ENCODE results near the gene LARGE1. TPM values are rescaled to one million over a fixed set of nuclear protein-coding genes. Genes with fewer than 3 reads are reported as not detected.

The LARGE1 gene
- total and polyA plus RNA-seq, 2 experiments from 2014 or later: 1.5 to 12.8 TPM

- WGBS, 2 experiments (ENCODE audit: low coverage in 1 of 2, low lambda C conversion rate in 2 of 2, missing lambda C conversion rate in 2 of 2): 96 to 97% methylated on average over 4 of the region's 4 CpGs
- no peaks in the 10 kb centered on the region for H3K9me3 ChIP-seq (ENCODE audit: low read depth)
- no peak overlapping the region for H3K9ac ChIP-seq
- H3K79me2 ChIP-seq (ENCODE audit: insufficient read depth): no peaks in the 10 kb centered on the region
- peaks cover 12% of the 10 kb centered on the region for H3K4me1 ChIP-seq (ENCODE audit: insufficient read depth)
- no peaks in the 10 kb centered on the region for H3K36me3 ChIP-seq (ENCODE audit: low read depth)
- H2AFZ ChIP-seq: no peak overlapping the region
- H3K27me3 ChIP-seq (replicated peaks; ENCODE audit: insufficient read depth): no peaks in the 10 kb centered on the region
- no peaks in the 10 kb centered on the region for H4K20me1 ChIP-seq (ENCODE audit: insufficient read depth)
- DNase-seq: no peak
- peaks cover 12% of the 10 kb centered on the region for H3F3A ChIP-seq (ENCODE audit: insufficient read depth)
- TF ChIP-seq EZH2phosphoT487 (IDR thresholded peaks at IDR 0.05; ENCODE audit: insufficient read depth, low read depth): no peak
- no peak for TF ChIP-seq EZH2 (IDR thresholded peaks at IDR 0.05; ENCODE audit: insufficient read depth, poor library complexity, severe bottlenecking)
- H3K9me2 ChIP-seq (ENCODE audit: insufficient read depth): no peaks in the 10 kb centered on the region
- in situ Hi-C loops (cut with MboI): no loop called here
- H3K27ac ChIP-seq: no peak overlapping the region
- no peak overlapping the region for H3K4me3 ChIP-seq
- no peak overlapping the region for H3K4me2 ChIP-seq (ENCODE audit: unreplicated experiment)
These were observed 132.4 kb downstream of the LARGE1 start for GRCh38 chr22:33787645-33788456.

- Histone ChIP-seq H3F3A (ENCODE audit: insufficient read depth) (peaks cover 12% of the 10 kb centered on the region), H3K36me3 (ENCODE audit: low read depth) (no peaks in the 10 kb centered on the region), H3K27ac (no peak overlapping the region), H3K9me3 (ENCODE audit: low read depth) (no peaks in the 10 kb centered on the region), H3K4me3 (no peak overlapping the region), H2AFZ (no peak overlapping the region), H3K4me1 (ENCODE audit: insufficient read depth) (peaks cover 14% of the 10 kb centered on the region), H4K20me1 (ENCODE audit: insufficient read depth) (no peaks in the 10 kb centered on the region), H3K27me3 (replicated peaks; ENCODE audit: insufficient read depth) (no peaks in the 10 kb centered on the region), H3K9me2 (ENCODE audit: insufficient read depth) (no peaks in the 10 kb centered on the region), H3K4me2 (ENCODE audit: unreplicated experiment) (no peak overlapping the region), H3K79me2 (ENCODE audit: insufficient read depth) (no peaks in the 10 kb centered on the region), H3K9ac (no peak overlapping the region)
- in situ Hi-C loops (cut with MboI): no loop called here
- DNase-seq: no peak
- TF ChIP-seq EZH2phosphoT487 (IDR thresholded peaks at IDR 0.05; ENCODE audit: insufficient read depth, low read depth) (no peak), EZH2 (IDR thresholded peaks at IDR 0.05; ENCODE audit: insufficient read depth, poor library complexity, severe bottlenecking) (no peak)
These were observed 134.1 kb downstream of the LARGE1 start for GRCh38 chr22:33786149-33786548.

DNA sequence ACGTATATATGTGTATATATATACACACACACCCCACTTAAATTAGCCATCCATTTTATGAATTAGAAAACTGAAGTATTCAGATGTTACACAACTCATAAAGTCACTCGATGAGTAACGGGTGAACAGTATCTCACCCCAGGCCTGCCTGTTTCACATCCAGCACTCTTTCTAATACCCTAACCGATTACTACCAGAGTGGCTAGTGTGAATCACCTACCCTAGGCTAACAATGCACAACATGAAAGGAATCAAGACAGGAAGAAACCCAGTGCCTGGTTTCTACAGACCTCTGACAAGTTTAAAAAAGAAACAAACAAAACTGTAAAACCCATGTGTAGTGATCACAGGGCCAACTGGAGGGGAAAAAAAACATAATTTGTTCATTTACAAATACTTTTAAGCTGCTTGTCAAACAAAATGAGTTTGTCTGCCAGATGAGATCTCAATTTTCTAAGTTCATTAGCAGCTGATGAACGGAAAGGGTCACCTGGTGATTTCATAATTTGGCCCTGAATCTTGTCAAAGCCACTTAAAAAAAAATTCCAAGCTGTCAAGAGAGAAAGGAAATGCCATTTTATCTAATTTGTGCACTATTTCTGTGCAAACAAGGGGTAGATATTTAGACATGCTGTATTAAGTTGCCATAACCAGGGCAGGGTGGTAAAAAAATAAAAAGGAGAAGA lies 134.8 kb downstream of the LARGE1 start:
- peaks cover 12% of the 10 kb centered on the region for H3F3A ChIP-seq (ENCODE audit: insufficient read depth)
- H2AFZ ChIP-seq: no peak overlapping the region; the same call in 1 of the 2 replicates
- no peaks in the 10 kb centered on the region for H3K9me3 ChIP-seq (ENCODE audit: low read depth)
- no peaks in the 10 kb centered on the region for H3K9me2 ChIP-seq (ENCODE audit: insufficient read depth)
- no peaks in the 10 kb centered on the region for H3K79me2 ChIP-seq (ENCODE audit: insufficient read depth)
- DNase-seq: peak; percentile 96
- H3K4me2 ChIP-seq (ENCODE audit: unreplicated experiment): peak overlapping the region; percentile 88
- H3K36me3 ChIP-seq (ENCODE audit: low read depth): no peaks in the 10 kb centered on the region
- TF ChIP-seq EZH2 (IDR thresholded peaks at IDR 0.05; ENCODE audit: insufficient read depth, poor library complexity, severe bottlenecking) (no peak), EZH2phosphoT487 (IDR thresholded peaks at IDR 0.05; ENCODE audit: insufficient read depth, low read depth) (no peak)
- no peaks in the 10 kb centered on the region; the same call in 1 of the 2 replicates for H4K20me1 ChIP-seq (ENCODE audit: insufficient read depth)
- peak overlapping the region; percentile 57 for H3K9ac ChIP-seq
- peak overlapping the region; percentile 78 for H3K27ac ChIP-seq
- 2 to 3% methylated on average over 5 of the region's 5 CpGs for WGBS, 2 experiments (ENCODE audit: low coverage in 1 of 2, low lambda C conversion rate in 2 of 2, missing lambda C conversion rate in 2 of 2)
- H3K4me1 ChIP-seq (ENCODE audit: insufficient read depth): peaks cover 14% of the 10 kb centered on the region
- H3K4me3 ChIP-seq: peak overlapping the region; percentile 57
- in situ Hi-C loops (cut with MboI): no loop called here
- H3K27me3 ChIP-seq (replicated peaks; ENCODE audit: insufficient read depth): no peaks in the 10 kb centered on the region

DNA sequence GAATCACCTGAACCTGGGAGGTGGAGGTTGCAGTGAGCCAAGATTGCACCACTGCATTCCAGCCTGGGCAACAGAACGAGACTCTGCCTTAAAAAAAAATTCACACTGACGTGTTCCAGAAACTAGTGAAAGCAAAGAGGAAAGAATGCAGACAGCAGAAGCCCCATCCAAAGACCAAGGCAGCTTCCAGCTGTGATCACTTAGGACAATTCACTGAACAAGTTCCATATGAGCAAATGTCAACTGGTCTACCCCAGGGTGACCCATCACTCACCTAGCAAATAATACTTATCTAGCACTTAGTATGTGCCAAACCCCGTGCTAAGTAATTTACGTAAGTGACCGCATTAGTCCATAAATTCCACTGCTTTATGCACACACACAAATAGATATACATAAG lies 138.9 kb downstream of the LARGE1 start:
- peaks cover 14% of the 10 kb centered on the region for H3K4me1 ChIP-seq (ENCODE audit: insufficient read depth)
- WGBS, 2 experiments (ENCODE audit: low coverage in 1 of 2, low lambda C conversion rate in 2 of 2, missing lambda C conversion rate in 2 of 2): 4 to 8% methylated on average over 5 of the region's 5 CpGs
- no peaks in the 10 kb centered on the region for H3K9me2 ChIP-seq (ENCODE audit: insufficient read depth)
- H3K9me3 ChIP-seq (ENCODE audit: low read depth): no peaks in the 10 kb centered on the region
- no peak overlapping the region for H3K4me3 ChIP-seq
- no peak overlapping the region for H2AFZ ChIP-seq
- peak overlapping the region; percentile 30 for H3K27ac ChIP-seq
- H3K9ac ChIP-seq: no peak overlapping the region
- peak; percentile 76 for DNase-seq
- no peaks in the 10 kb centered on the region for H3K27me3 ChIP-seq (replicated peaks; ENCODE audit: insufficient read depth)
- H3F3A ChIP-seq (ENCODE audit: insufficient read depth): peaks cover 13% of the 10 kb centered on the region
- TF ChIP-seq EZH2 (IDR thresholded peaks at IDR 0.05; ENCODE audit: insufficient read depth, poor library complexity, severe bottlenecking) (no peak), EZH2phosphoT487 (IDR thresholded peaks at IDR 0.05; ENCODE audit: insufficient read depth, low read depth) (no peak)
- H3K79me2 ChIP-seq (ENCODE audit: insufficient read depth): no peaks in the 10 kb centered on the region
- peak overlapping the region; percentile 54 for H3K4me2 ChIP-seq (ENCODE audit: unreplicated experiment)
- no peaks in the 10 kb centered on the region; the same call in 1 of the 2 replicates for H4K20me1 ChIP-seq (ENCODE audit: insufficient read depth)
- in situ Hi-C loops (cut with MboI): no loop called here
- H3K36me3 ChIP-seq (ENCODE audit: low read depth): no peaks in the 10 kb centered on the region

All from GM23248 (cell line).